H1 (cell line): ENCODE results near the gene ANGPTL8.

Experiments used
- BRCA1 ChIP-seq: IDR thresholded peaks from 2 replicates; pipeline ENCODE4 v1.6.1; 2012; ENCODE audit warnings: low read depth, low read length, improper control_type of control experiment
- CREB1 ChIP-seq: IDR thresholded peaks from 2 replicates; pipeline ENCODE4 v1.6.1; 2012; ENCODE audit warnings: inconsistent platforms
- HDAC6 ChIP-seq: IDR thresholded peaks from one replicate; pipeline ENCODE4 v1.7.1; 2012; ENCODE audit warnings: low read depth, mild to moderate bottlenecking, inconsistent platforms, low read length, moderate library complexity
- JUND ChIP-seq: IDR thresholded peaks from 2 replicates; pipeline ENCODE4 v1.6.1; 2011; ENCODE audit warnings: mild to moderate bottlenecking, improper control_type of control experiment, low read length
- POLR2A ChIP-seq, 2 experiments: IDR thresholded peaks; 1 replicate in 1 of 2; 2 replicates in 1 of 2; pipeline ENCODE4 v1.6.1; 2011; ENCODE audit warnings: low read depth in 2 of 2, low read length in 2 of 2, mild to moderate bottlenecking in 2 of 2; ENCODE audit errors: control extremely low read depth in 1 of 2
- POLR2AphosphoS5 ChIP-seq: IDR thresholded peaks from 2 replicates; pipeline ENCODE4 v1.6.1; 2011; ENCODE audit warnings: low read depth, low read length
- SIN3A ChIP-seq, 2 experiments: IDR thresholded peaks in 1 of 2; conservative IDR thresholded peaks in 1 of 2; 2 replicates each; pipeline ENCODE4 v1.6.1; 2011 to 2012; ENCODE audit warnings: low read length in 2 of 2, improper control_type of control experiment in 1 of 2, low read depth in 1 of 2, mild to moderate bottlenecking in 1 of 2
- SRF ChIP-seq: IDR thresholded peaks from 2 replicates; pipeline ENCODE4 v1.6.1; 2011; ENCODE audit warnings: mild to moderate bottlenecking, low read depth, low read length, moderate library complexity
- TEAD4 ChIP-seq: IDR thresholded peaks from 2 replicates; pipeline ENCODE4 v1.6.1; 2012; ENCODE audit warnings: low read depth, low read length, inconsistent platforms, mixed read lengths
- TF ChIP-seq, protein P1 (sequence below): IDR thresholded peaks from 2 replicates; pipeline ENCODE4 v1.6.1; 2011; ENCODE audit warnings: low read length, improper control_type of control experiment
- TF ChIP-seq, protein P2 (sequence below), 3 experiments: IDR thresholded peaks; 1 replicate in 2 of 3; 2 replicates in 1 of 3; pipeline versions ENCODE4 v1.5.1 to v1.6.1; 2011; ENCODE audit warnings: low read length in 3 of 3, mild to moderate bottlenecking in 3 of 3, inconsistent platforms in 2 of 3, low read depth in 1 of 3, moderate library complexity in 1 of 3; ENCODE audit not compliant: insufficient read depth in 1 of 3; ENCODE audit errors: control extremely low read depth in 1 of 3

DNA sequence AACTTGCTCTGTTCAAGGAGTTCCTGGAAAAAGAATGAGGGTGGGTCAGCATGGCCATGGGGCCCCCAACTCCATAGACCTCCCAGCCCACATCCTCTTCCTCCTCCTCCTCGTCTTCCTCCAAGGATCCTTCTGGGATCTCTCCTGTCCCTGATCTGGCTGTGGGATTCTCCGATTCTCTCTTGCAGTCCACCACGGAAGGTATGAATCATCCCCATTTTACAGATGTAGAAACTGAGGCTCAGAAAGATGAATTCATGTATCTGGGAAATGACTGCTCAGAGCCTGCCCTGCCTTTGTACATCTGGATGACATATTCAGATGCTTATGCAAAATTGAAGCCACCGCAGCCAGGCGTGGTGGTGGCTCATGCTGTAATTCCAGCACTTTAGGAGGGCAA is 39.9 kb upstream of the ANGPTL8 start:
- TF ChIP-seq SRF (no peak), JUND (no peak), TEAD4 (no peak), POLR2AphosphoS5 (no peak), POLR2A (IDR thresholded peaks at IDR 0.05; ENCODE audit: control extremely low read depth in 1 of 2, low read depth in 2 of 2, low read length in 2 of 2) (no peak), BRCA1 (no peak), SIN3A (conservative IDR thresholded peaks at IDR 0.05 in 1 of 2, IDR thresholded peaks at IDR 0.05 in 1 of 2; ENCODE audit: low read depth in 1 of 2, low read length in 2 of 2) (no peak), CREB1 (no peak), HDAC6 (no peak)
- TF ChIP-seq, protein P1, sequence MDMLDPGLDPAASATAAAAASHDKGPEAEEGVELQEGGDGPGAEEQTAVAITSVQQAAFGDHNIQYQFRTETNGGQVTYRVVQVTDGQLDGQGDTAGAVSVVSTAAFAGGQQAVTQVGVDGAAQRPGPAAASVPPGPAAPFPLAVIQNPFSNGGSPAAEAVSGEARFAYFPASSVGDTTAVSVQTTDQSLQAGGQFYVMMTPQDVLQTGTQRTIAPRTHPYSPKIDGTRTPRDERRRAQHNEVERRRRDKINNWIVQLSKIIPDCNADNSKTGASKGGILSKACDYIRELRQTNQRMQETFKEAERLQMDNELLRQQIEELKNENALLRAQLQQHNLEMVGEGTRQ, result no peak
- TF ChIP-seq, protein P2, sequence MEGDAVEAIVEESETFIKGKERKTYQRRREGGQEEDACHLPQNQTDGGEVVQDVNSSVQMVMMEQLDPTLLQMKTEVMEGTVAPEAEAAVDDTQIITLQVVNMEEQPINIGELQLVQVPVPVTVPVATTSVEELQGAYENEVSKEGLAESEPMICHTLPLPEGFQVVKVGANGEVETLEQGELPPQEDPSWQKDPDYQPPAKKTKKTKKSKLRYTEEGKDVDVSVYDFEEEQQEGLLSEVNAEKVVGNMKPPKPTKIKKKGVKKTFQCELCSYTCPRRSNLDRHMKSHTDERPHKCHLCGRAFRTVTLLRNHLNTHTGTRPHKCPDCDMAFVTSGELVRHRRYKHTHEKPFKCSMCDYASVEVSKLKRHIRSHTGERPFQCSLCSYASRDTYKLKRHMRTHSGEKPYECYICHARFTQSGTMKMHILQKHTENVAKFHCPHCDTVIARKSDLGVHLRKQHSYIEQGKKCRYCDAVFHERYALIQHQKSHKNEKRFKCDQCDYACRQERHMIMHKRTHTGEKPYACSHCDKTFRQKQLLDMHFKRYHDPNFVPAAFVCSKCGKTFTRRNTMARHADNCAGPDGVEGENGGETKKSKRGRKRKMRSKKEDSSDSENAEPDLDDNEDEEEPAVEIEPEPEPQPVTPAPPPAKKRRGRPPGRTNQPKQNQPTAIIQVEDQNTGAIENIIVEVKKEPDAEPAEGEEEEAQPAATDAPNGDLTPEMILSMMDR (IDR thresholded peaks at IDR 0.05; ENCODE audit: control extremely low read depth in 1 of 3, insufficient read depth in 1 of 3, low read depth in 1 of 3, low read length in 3 of 3), result no peak
